ENCODE data around the gene B4GALNT4. TPM values are rescaled to one million over a fixed set of nuclear protein-coding genes. Genes with fewer than 3 reads are reported as not detected.
"Not testable (repeated sequence)": the region's sequence is repeated elsewhere in the genome, so short reads cannot be mapped to it uniquely, and the experiment has no call there.

B4GALNT4 gene
- polyA plus RNA-seq, 2 of the 4 experiments (the other 2 are of a cell fraction), result 5.3 to 27.5 TPM

DNA sequence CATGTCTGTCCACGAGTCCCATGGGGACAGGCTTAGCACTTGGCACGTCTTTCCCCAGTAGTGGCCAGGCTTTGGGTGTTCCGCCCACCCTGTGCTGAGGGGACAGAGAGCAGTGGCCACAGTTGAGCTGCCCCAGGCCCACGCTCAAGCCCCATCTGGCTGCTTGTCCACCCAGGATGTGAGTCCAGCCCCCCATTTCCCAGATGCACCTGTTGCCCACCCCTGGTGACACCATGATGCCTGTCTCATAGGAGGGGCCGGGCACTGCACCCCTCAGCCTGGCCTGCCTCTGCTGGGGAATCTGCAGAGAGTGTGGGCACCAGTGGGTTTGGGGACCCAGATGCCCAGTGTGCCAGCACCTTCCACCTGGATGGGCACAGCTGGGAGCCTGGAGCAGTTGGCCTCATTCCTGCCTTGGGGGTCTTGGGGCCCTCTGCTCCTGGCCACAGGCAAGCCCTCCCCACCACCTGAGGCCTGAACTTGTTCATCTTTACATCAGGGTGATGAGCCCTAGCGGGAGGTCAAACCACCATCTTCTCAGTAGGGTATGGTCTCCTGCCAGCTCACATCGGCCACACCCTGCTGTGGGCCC is 39.8 kb downstream of the B4GALNT4 start (continued):
- TF ChIP-seq, protein P1, sequence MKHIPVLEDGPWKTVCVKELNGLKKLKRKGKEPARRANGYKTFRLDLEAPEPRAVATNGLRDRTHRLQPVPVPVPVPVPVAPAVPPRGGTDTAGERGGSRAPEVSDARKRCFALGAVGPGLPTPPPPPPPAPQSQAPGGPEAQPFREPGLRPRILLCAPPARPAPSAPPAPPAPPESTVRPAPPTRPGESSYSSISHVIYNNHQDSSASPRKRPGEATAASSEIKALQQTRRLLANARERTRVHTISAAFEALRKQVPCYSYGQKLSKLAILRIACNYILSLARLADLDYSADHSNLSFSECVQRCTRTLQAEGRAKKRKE (CRISPR knock-in tag; IDR thresholded peaks at IDR 0.05; ENCODE audit: low read depth), result no peak
- TF ChIP-seq, protein P2, sequence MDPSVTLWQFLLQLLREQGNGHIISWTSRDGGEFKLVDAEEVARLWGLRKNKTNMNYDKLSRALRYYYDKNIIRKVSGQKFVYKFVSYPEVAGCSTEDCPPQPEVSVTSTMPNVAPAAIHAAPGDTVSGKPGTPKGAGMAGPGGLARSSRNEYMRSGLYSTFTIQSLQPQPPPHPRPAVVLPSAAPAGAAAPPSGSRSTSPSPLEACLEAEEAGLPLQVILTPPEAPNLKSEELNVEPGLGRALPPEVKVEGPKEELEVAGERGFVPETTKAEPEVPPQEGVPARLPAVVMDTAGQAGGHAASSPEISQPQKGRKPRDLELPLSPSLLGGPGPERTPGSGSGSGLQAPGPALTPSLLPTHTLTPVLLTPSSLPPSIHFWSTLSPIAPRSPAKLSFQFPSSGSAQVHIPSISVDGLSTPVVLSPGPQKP (IDR thresholded peaks at IDR 0.05; ENCODE audit: low read depth, low read length), result no peak
- TF ChIP-seq HEYL (CRISPR knock-in tag; IDR thresholded peaks at IDR 0.05), result no peak

DNA sequence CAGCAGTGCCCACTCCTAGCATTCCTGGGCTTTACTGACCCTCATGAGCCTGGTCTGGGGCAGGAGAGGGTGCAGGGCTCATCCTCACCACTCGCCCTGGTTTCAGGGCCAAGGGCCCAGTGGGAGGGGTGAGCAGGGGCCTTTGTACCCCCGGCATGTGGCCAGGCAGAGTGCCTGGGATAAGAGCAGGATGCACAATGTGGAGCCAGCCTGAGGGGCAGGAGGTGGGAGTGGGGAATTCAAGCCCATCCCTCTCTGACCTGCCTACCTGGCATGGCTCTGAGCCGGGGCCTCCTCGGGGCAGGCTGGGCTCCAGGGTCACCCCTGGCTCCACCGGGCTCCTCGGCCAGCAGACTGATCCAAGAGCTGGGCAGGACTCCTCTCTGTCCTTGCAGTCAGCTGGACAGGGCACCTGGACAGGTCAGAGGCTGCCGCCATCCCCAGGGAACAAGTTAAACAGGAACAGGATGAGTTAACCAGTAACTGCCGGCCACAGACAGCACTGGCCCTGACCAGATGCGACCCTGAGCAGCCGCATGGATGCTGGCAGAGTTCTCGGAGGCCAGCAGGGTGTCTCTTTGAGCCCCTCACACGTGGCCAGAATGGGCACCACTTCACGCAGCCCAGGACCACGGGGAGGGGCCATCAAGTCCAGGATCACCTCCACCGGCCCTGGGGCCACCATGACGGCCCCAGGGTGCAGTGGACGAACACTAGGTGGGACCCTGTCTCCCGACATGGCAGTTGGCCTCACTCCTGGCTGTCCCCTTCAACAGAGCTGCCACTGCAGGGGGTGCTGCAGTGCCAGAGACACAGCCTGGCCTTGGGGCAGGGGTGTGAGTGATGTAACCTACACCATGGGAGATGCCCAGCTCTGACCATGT is 40.5 kb downstream of the B4GALNT4 start:
- TF ChIP-seq MAZ (IDR thresholded peaks at IDR 0.05; ENCODE audit: borderline replicate concordance, low read depth, low read length), result no peak
- TF ChIP-seq, protein P3, sequence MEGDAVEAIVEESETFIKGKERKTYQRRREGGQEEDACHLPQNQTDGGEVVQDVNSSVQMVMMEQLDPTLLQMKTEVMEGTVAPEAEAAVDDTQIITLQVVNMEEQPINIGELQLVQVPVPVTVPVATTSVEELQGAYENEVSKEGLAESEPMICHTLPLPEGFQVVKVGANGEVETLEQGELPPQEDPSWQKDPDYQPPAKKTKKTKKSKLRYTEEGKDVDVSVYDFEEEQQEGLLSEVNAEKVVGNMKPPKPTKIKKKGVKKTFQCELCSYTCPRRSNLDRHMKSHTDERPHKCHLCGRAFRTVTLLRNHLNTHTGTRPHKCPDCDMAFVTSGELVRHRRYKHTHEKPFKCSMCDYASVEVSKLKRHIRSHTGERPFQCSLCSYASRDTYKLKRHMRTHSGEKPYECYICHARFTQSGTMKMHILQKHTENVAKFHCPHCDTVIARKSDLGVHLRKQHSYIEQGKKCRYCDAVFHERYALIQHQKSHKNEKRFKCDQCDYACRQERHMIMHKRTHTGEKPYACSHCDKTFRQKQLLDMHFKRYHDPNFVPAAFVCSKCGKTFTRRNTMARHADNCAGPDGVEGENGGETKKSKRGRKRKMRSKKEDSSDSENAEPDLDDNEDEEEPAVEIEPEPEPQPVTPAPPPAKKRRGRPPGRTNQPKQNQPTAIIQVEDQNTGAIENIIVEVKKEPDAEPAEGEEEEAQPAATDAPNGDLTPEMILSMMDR (IDR thresholded peaks at IDR 0.05), result no peak
- WGBS (ENCODE audit: missing lambda C conversion rate), result 43% methylated on average over 16 of the region's 18 CpGs
- Histone ChIP-seq H3K27ac (peak overlapping the region in 1 of 2 experiments; percentile 66; a peak in 3 of 6 replicates), H3K4me1 (peaks cover 40% of the 10 kb centered on the region), H3K4me2 (peak overlapping the region; percentile 22; the same call in 2 of the 3 replicates), H3K4me3 (no peak overlapping the region), H3K9me3 (no peaks in the 10 kb centered on the region)
- FAIRE-seq, result no peak
- peak in 1 of 2 experiments; percentile 1; a peak in 1 of 6 replicates for ATAC-seq
- CTCF ChIA-PET, result interaction anchor here (1.1 to 9.0 kb wide), 2 partner anchors 26 to 41 kb away, joined by 3 to 112 read pairs; partner anchors contain the start of gene PTDSS2
- no peak for DNase-seq (ENCODE audit: low read depth in 1 of 2, low spot score in 1 of 2)
- POLR2A ChIA-PET, result interaction anchor here (0.6 kb wide), 1 partner anchor 38 kb away, joined by 3 read pairs; no protein-coding TSS in a partner anchor

DNA sequence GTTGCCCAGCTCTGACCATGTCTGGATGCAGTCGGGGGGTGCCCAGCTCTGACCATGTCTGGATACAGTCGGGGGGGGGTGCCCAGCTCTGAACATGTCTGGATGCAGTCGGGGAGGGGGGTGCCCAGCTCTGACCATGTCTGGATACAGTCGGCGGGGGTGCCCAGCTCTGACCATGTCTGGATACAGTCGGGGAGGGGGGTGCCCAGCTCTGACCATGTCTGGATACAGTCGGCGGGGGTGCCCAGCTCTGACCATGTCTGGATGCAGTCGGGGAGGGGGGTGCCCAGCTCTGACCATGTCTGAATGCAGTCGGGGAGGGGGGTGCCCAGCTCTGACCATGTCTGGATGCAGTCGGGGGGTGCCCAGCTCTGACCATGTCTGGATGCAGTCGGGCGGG is 41.4 kb downstream of the B4GALNT4 start:
- H3K4me3 ChIP-seq; ATAC-seq; H3K9me3 ChIP-seq; FAIRE-seq; DNase-seq (ENCODE audit: low read depth in 1 of 2, low spot score in 1 of 2); H3K4me2 ChIP-seq; H3K27ac ChIP-seq: not testable (repeated sequence)
- CTCF ChIA-PET, result interaction anchor here (1.1 to 9.0 kb wide), 2 partner anchors 26 to 40 kb away, joined by 3 to 112 read pairs; partner anchors contain the start of gene PTDSS2
- POLR2A ChIA-PET, result interaction anchor here (0.7 kb wide), 1 partner anchor 37 kb away, joined by 10 read pairs; no protein-coding TSS in a partner anchor
- peaks cover 36% of the 10 kb centered on the region for H3K4me1 ChIP-seq
- no CpG with 5 or more reads among the region's 13 CpGs for WGBS (ENCODE audit: missing lambda C conversion rate)

DNA sequence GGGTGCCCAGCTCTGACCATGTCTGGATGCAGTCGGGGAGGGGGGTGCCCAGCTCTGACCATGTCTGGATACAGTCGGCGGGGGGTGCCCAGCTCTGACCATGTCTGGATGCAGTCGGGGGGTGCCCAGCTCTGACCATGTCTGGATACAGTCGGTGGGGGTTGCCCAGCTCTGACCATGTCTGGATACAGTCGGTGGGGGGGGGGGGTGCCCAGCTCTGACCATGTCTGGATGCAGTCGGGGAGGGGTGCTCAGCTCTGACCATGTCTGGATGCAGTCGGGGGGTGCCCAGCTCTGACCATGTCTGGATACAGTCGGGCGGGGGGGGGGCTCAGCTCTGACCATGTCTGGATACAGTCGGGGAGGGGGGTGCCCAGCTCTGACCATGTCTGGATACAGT is 42.2 kb downstream of the B4GALNT4 start:
- not testable (repeated sequence) for H3K27ac ChIP-seq; H3K4me3 ChIP-seq; FAIRE-seq; H3K4me2 ChIP-seq; DNase-seq (ENCODE audit: low read depth in 1 of 2, low spot score in 1 of 2); H3K9me3 ChIP-seq; ATAC-seq
- ChIA-PET CTCF (interaction anchor here (0.9 to 9.0 kb wide), 3 partner anchors 15 to 107 kb away, joined by 3 to 112 read pairs (median 3); partner anchors contain the start of gene PTDSS2), POLR2A (interaction anchor here (0.5 to 0.7 kb wide), 2 partner anchors 36 to 181 kb away, joined by 3 to 10 read pairs; no protein-coding TSS in a partner anchor)
- peaks cover 28% of the 10 kb centered on the region for H3K4me1 ChIP-seq
- no CpG with 5 or more reads among the region's 11 CpGs for WGBS (ENCODE audit: missing lambda C conversion rate)

DNA sequence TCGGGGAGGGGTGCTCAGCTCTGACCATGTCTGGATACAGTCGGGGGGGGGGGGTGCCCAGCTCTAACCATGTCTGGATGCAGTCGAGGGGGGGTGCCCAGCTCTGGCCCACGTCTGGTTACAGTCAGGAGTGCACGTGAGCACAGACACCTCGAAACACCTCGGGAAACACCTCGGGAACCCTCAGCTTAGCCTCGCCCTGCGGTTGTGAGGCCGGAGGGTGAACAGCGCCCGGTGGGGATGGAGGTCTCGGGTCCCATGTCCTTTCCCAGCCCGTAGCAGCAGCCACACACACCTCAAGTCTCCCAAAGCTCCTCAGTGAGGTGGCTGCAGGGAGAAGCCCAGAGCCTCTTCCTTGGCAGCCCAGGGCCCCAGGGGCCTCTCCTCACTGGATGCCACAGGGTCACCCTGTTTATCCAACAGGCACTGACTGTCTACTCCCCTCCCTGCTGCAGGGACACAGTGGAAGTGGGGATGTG is 43.4 kb downstream of the B4GALNT4 start:
- Histone ChIP-seq H3K27ac (no peak overlapping the region), H3K4me3 (no peak overlapping the region), H3K9me3 (no peaks in the 10 kb centered on the region), H3K4me2 (no peak overlapping the region), H3K4me1 (peaks cover 29% of the 10 kb centered on the region)
- DNase-seq (ENCODE audit: low read depth in 1 of 2, low spot score in 1 of 2), result no peak
- POLR2A ChIA-PET, result interaction anchor here (0.9 kb wide), 1 partner anchor 57 kb away, joined by 3 read pairs; no protein-coding TSS in a partner anchor
- peak; percentile 30 to 42 for ATAC-seq
- WGBS (ENCODE audit: missing lambda C conversion rate), result 79% methylated on average over 12 of the region's 15 CpGs
- FAIRE-seq, result no peak
- CTCF ChIA-PET, result interaction anchor here (0.7 to 2.1 kb wide), 4 partner anchors 12 to 170 kb away, joined by 3 to 8 read pairs (median 4); no protein-coding TSS in a partner anchor
- TF ChIP-seq, protein P4, sequence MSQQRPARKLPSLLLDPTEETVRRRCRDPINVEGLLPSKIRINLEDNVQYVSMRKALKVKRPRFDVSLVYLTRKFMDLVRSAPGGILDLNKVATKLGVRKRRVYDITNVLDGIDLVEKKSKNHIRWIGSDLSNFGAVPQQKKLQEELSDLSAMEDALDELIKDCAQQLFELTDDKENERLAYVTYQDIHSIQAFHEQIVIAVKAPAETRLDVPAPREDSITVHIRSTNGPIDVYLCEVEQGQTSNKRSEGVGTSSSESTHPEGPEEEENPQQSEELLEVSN (IDR thresholded peaks at IDR 0.05; ENCODE audit: borderline replicate concordance, low read depth), result no peak
- TF ChIP-seq JUNB (IDR thresholded peaks at IDR 0.05) (no peak), HOXA7 (CRISPR knock-in tag; IDR thresholded peaks at IDR 0.05) (no peak), MAFK (IDR thresholded peaks at IDR 0.05; ENCODE audit: partially characterized antibody) (no peak), SREBF2 (IDR thresholded peaks at IDR 0.05) (no peak), EHF (CRISPR knock-in tag; IDR thresholded peaks at IDR 0.05) (no peak), SMC3 (IDR thresholded peaks at IDR 0.05) (no peak), EP300 (IDR thresholded peaks at IDR 0.05) (no peak), TP53 (CRISPR knock-in tag; IDR thresholded peaks at IDR 0.05) (no peak)
- TF ChIP-seq, protein P5, sequence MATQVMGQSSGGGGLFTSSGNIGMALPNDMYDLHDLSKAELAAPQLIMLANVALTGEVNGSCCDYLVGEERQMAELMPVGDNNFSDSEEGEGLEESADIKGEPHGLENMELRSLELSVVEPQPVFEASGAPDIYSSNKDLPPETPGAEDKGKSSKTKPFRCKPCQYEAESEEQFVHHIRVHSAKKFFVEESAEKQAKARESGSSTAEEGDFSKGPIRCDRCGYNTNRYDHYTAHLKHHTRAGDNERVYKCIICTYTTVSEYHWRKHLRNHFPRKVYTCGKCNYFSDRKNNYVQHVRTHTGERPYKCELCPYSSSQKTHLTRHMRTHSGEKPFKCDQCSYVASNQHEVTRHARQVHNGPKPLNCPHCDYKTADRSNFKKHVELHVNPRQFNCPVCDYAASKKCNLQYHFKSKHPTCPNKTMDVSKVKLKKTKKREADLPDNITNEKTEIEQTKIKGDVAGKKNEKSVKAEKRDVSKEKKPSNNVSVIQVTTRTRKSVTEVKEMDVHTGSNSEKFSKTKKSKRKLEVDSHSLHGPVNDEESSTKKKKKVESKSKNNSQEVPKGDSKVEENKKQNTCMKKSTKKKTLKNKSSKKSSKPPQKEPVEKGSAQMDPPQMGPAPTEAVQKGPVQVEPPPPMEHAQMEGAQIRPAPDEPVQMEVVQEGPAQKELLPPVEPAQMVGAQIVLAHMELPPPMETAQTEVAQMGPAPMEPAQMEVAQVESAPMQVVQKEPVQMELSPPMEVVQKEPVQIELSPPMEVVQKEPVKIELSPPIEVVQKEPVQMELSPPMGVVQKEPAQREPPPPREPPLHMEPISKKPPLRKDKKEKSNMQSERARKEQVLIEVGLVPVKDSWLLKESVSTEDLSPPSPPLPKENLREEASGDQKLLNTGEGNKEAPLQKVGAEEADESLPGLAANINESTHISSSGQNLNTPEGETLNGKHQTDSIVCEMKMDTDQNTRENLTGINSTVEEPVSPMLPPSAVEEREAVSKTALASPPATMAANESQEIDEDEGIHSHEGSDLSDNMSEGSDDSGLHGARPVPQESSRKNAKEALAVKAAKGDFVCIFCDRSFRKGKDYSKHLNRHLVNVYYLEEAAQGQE (IDR thresholded peaks at IDR 0.05), result no peak
